ENCODE data around the gene NXPH1.

- TF ChIP-seq POLR2A (IDR thresholded peaks at IDR 0.05) (no peak), CTCF (IDR thresholded peaks at IDR 0.05) (no peak)
Observed at GRCh38 chr7:8582728-8583127, 149.3 kb downstream of the NXPH1 start.

All from testis (tissue), 2 donors.